Transverse colon (tissue), 4 donors: ENCODE measurements around the gene USP34. TPM values are rescaled to one million over a fixed set of nuclear protein-coding genes. Genes with fewer than 3 reads are reported as not detected.
A peak's percentile ranks its signal among the peaks of the same experiment; 100 is the strongest.

Experiments used
- DNase-seq: peaks from one replicate; pipeline ENCODE4 v3.0.0-alpha.2; 2019
- H3K27ac ChIP-seq, 4 donors: fragments of 200-600 bp; sonication (generic); 2 replicates each; pipeline ENCODE4 v1.5.1; 2016 to 2018; ENCODE audit warnings: inconsistent platforms in 4 of 4
- H3K27me3 ChIP-seq: fragments of 200-600 bp; sonication (generic); 2 replicates; pipeline ENCODE4 v1.5.1; 2017; ENCODE audit warnings: inconsistent platforms
- H3K36me3 ChIP-seq, 4 donors: fragments of 200-600 bp; sonication (generic); 2 replicates each; pipeline ENCODE4 v1.5.1; 2017 to 2019; ENCODE audit warnings: inconsistent platforms in 4 of 4
- H3K4me1 ChIP-seq, 4 donors: fragments of 200-600 bp; sonication (generic); 2 replicates each; pipeline ENCODE4 v1.5.1; 2017 to 2020; ENCODE audit warnings: inconsistent platforms in 4 of 4
- H3K4me3 ChIP-seq, 4 donors: fragments of 200-600 bp; sonication (generic); 1 replicate in 1 of 4; 2 replicates in 3 of 4; pipeline versions ENCODE4 v1.5.1 to v1.6.1; 2017 to 2019; ENCODE audit warnings: inconsistent platforms in 4 of 4
- H3K9me3 ChIP-seq, 2 donors: fragments of 200-600 bp; sonication (generic); 2 replicates each; pipeline ENCODE4 v1.5.1; 2017 to 2019; ENCODE audit warnings: inconsistent platforms in 2 of 2
- CTCF ChIP-seq, 5 experiments: fragments of 200-600 bp in 3 of 5; fragments of 450-650 bp in 2 of 5; sonication (generic) in 3 of 5; IDR thresholded peaks; 1 replicate in 2 of 5; 2 replicates in 3 of 5; pipeline ENCODE4 v1.5.1; 2016 to 2017; ENCODE audit warnings: antibody characterized with exemption in 5 of 5, inconsistent platforms in 3 of 5, mild to moderate bottlenecking in 2 of 5, moderate library complexity in 1 of 5
- EP300 ChIP-seq: sonication (generic); formaldehyde crosslinking; IDR thresholded peaks from one replicate; pipeline ENCODE4 v1.6.1; 2017; ENCODE audit warnings: antibody characterized with exemption, low read depth
- POLR2A ChIP-seq: fragments of 450-650 bp; IDR thresholded peaks from one replicate; pipeline ENCODE4 v1.6.1; 2016; ENCODE audit warnings: antibody characterized with exemption, mild to moderate bottlenecking, moderate library complexity
- POLR2AphosphoS5 ChIP-seq, 3 donors: sonication (generic); formaldehyde crosslinking; IDR thresholded peaks; one replicate each; pipeline ENCODE4 v1.6.1; 2016; ENCODE audit warnings: antibody characterized with exemption in 3 of 3
- WGBS, 2 donors: methylation state at CpG; one replicate each; pipeline ENCODE4 v1.1.5; 2018; ENCODE audit warnings: low coverage in 1 of 2; 5-methylcytosine and 5-hydroxymethylcytosine counted together
- in situ Hi-C, 4 donors: fragments of 200-750 bp; cut with MboI; loops; one replicate each; pipeline versions ENCODE4 v1.15.0 to v1.15.1; 2017; ENCODE audit warnings: low sequenced_read_pairs in 3 of 4, low pct_ligation_motif_present in 1 of 4, low pct_unique_long_range_greater_than_20kb in 1 of 4
- intact Hi-C: fragments of 100-400 bp; cut with DNase I; formaldehyde crosslinking; loops from one replicate; pipeline ENCODE4 v1.15.1; 2023; ENCODE audit warnings: low total_unique reads
- total RNA-seq, 4 donors: library from RNA; depleted of rRNA; stranded (reverse); fragments of >200 nt; gene quantifications; one replicate each; pipeline ENCODE4 v1.1.0, GENCODE V29; 2016

The USP34 gene
- total RNA-seq, 4 donors from 2014 or later: 103 to 181 (median 115) TPM

GRCh38 chr2:61183795-61184194 is 287.1 kb downstream of the USP34 start:
- in situ Hi-C loops: no loop called here
- Histone ChIP-seq H3K36me3 (peaks cover 0 to 62% (median 26%) of the 10 kb centered on the region in 4 donors), H3K27me3 (no peaks in the 10 kb centered on the region), H3K27ac (no peak overlapping the region), H3K4me3 (no peak overlapping the region), H3K4me1 (peaks cover 19 to 32% (median 29%) of the 10 kb centered on the region in 4 donors), H3K9me3 (no peaks in the 10 kb centered on the region)
- 94% methylated on average over 3 of the region's 3 CpGs for WGBS, 2 donors
- no peak for DNase-seq
- intact Hi-C loops: no loop called here
- TF ChIP-seq EP300: no peak
- TF ChIP-seq POLR2AphosphoS5 (IDR thresholded peaks at IDR 0.05): no peak
- no peak for TF ChIP-seq CTCF (IDR thresholded peaks at IDR 0.05)
- TF ChIP-seq POLR2A: no peak

GRCh38 chr2:61182059-61182383 is 288.9 kb downstream of the USP34 start:
- WGBS, 2 donors: 63 to 78% methylated on average over 2 to 6 of the region's 6 CpGs
- H3K27me3 ChIP-seq: no peaks in the 10 kb centered on the region
- no peak for TF ChIP-seq POLR2A
- no peak for TF ChIP-seq CTCF (IDR thresholded peaks at IDR 0.05)
- TF ChIP-seq EP300: no peak
- no peak for TF ChIP-seq POLR2AphosphoS5 (IDR thresholded peaks at IDR 0.05)
- H3K27ac ChIP-seq: no peak overlapping the region
- peaks cover 0 to 54% (median 21%) of the 10 kb centered on the region in 4 donors for H3K36me3 ChIP-seq
- no peak overlapping the region for H3K4me3 ChIP-seq
- no peak for DNase-seq
- H3K9me3 ChIP-seq: no peaks in the 10 kb centered on the region
- peaks cover 24 to 41% (median 37%) of the 10 kb centered on the region in 4 donors for H3K4me1 ChIP-seq
- intact Hi-C loops: no loop called here
- in situ Hi-C loops: no loop called here

- in situ Hi-C loops (no loop called here), intact Hi-C loops (no loop called here)
- TF ChIP-seq POLR2A (no peak), POLR2AphosphoS5 (IDR thresholded peaks at IDR 0.05) (no peak), CTCF (IDR thresholded peaks at IDR 0.05) (no peak), EP300 (no peak)
- Histone ChIP-seq H3K9me3 (no peaks in the 10 kb centered on the region), H3K27ac (peak overlapping the region in 1 of 4 donors; percentile 8), H3K4me3 (no peak overlapping the region), H3K36me3 (peaks cover 0 to 49% (median 19%) of the 10 kb centered on the region in 4 donors), H3K27me3 (no peaks in the 10 kb centered on the region), H3K4me1 (peaks cover 24 to 41% (median 37%) of the 10 kb centered on the region in 4 donors)
- whole genome bisulfite sequencing, 2 donors: 58 to 73% methylated on average over 5 to 10 of the region's 10 CpGs
- DNase-seq: no peak
Observed at GRCh38 chr2:61181382-61182058, 289.4 kb downstream of the USP34 start.

GRCh38 chr2:61180686-61181085 is 290.2 kb downstream of the USP34 start:
- Histone ChIP-seq H3K9me3 (no peaks in the 10 kb centered on the region), H3K36me3 (peaks cover 0 to 41% (median 14%) of the 10 kb centered on the region in 4 donors), H3K4me3 (no peak overlapping the region), H3K27me3 (no peaks in the 10 kb centered on the region), H3K4me1 (peaks cover 24 to 46% (median 39%) of the 10 kb centered on the region in 4 donors), H3K27ac (peak overlapping the region in 3 of 4 donors; percentile 96 to 98 (median 96))
- no peak for TF ChIP-seq POLR2AphosphoS5 (IDR thresholded peaks at IDR 0.05)
- no peak for TF ChIP-seq POLR2A
- no peak for TF ChIP-seq CTCF (IDR thresholded peaks at IDR 0.05)
- no peak for TF ChIP-seq EP300
- intact Hi-C loops: no loop called here
- no peak for DNase-seq
- WGBS, 2 donors: 97% methylated on average over 6 of the region's 6 CpGs; no CpG with 5 or more reads in 1 of the 2 donors
- in situ Hi-C loops: no loop called here
